Adrenal gland (tissue), 12 donors: ENCODE data around the gene ECT2L. TPM values are rescaled to one million over a fixed set of nuclear protein-coding genes. Genes with fewer than 3 reads are reported as not detected.

ENCODE experiments used
- DNase-seq, 7 donors: peaks; one replicate each; pipeline ENCODE4 v3.0.0-alpha.2; 2019 to 2020
- H3K27ac ChIP-seq, 5 donors: fragments of 200-600 bp; sonication (generic) in 4 of 5; 1 replicate in 3 of 5; 2 replicates in 2 of 5; pipeline versions ENCODE4 v1.5.1 to v1.8.0; 2016 to 2020; ENCODE audit warnings: mild to moderate bottlenecking in 1 of 5
- H3K27me3 ChIP-seq: fragments of 200-600 bp; 2 replicates; pipeline ENCODE4 v1.8.0; 2021
- H3K36me3 ChIP-seq, 2 donors: fragments of 200-600 bp; replicated peaks in 1 of 2; 1 replicate in 1 of 2; 2 replicates in 1 of 2; pipeline versions ENCODE4 v1.5.1 to v1.8.0; 2018 to 2022
- H3K4me1 ChIP-seq, 2 donors: fragments of 200-600 bp; replicated peaks in 1 of 2; 1 replicate in 1 of 2; 2 replicates in 1 of 2; pipeline versions ENCODE4 v1.5.1 to v1.8.0; 2018 to 2021
- H3K4me3 ChIP-seq, 4 donors: fragments of 200-600 bp; sonication (generic) in 3 of 4; one replicate each; pipeline ENCODE4 v1.5.1; 2016 to 2018
- H3K9me3 ChIP-seq, 3 donors: fragments of 200-600 bp; sonication (generic) in 1 of 3; replicated peaks in 1 of 3; 1 replicate in 2 of 3; 2 replicates in 1 of 3; pipeline versions ENCODE4 v1.5.1 to v1.8.0; 2016 to 2021
- CTCF ChIP-seq, 6 experiments: fragments of 450-650 bp in 4 of 6; fragments of 200-600 bp in 2 of 6; sonication (generic) in 1 of 6; IDR thresholded peaks; 1 replicate in 5 of 6; 2 replicates in 1 of 6; pipeline versions ENCODE4 v1.5.1 to v1.8.0; 2016 to 2021; ENCODE audit warnings: antibody characterized with exemption in 6 of 6, mild to moderate bottlenecking in 2 of 6, moderate library complexity in 1 of 6
- POLR2A ChIP-seq, 2 donors: fragments of 450-650 bp; IDR thresholded peaks; one replicate each; pipeline ENCODE4 v1.6.1; 2017; ENCODE audit warnings: antibody characterized with exemption in 2 of 2, mild to moderate bottlenecking in 2 of 2, moderate library complexity in 1 of 2
- WGBS, 4 donors: extraction: QIAGEN DNeasy Blood & Tissue Kit in 2 of 4; methylation state at CpG; one replicate each; pipeline versions ENCODE4 v1.1.5 to v1.1.7; 2013 to 2017; 5-methylcytosine and 5-hydroxymethylcytosine counted together
- intact Hi-C, 2 donors: fragments of 100-400 bp; cut with DNase I; formaldehyde crosslinking; loops; one replicate each; pipeline versions ENCODE4 v1.14.1 to v1.15.0; 2022 to 2023
- polyA plus RNA-seq, 3 donors: library from polyadenylated mRNA; stranded (reverse); fragments of 200-250 nt in 2 of 3; fragments of 350-450 nt in 1 of 3; fragmentation: Illumina TruSeq in 1 of 3; extraction: RNeasy Lipid Tissue Mini Kit (QIAGEN cat#74804) in 1 of 3; gene quantifications; one replicate each; pipeline ENCODE4 v1.2.3, GENCODE V29; 2013 to 2014
- total RNA-seq, 9 donors: library from RNA; depleted of rRNA in 4 of 9; stranded (reverse); fragments of >200 nt in 4 of 9; fragments of 120-200 nt in 1 of 9; fragmentation: NEBNext Ultra II Directional in 1 of 9; extraction: Animal tissue kit (Norgen Biotek cat#: 25700) in 1 of 9; gene quantifications; one replicate each; pipeline versions ENCODE4 v1.1.0 to v1.2.4, GENCODE V29; 2013 to 2023
- donor health status: healthy with polysubstance abuse.
- donor health status: Bipolar disorder and iron deficiency.
- donor health status: DM: yes; HTN: yes; CAD: no.
- donor health status: DM: no; HTN: no; CAD: no.
- donor health status: DM: no; HTN: no; CAD: no.
- donor health status: DM: yes; HTN: yes; CAD: no.

The ECT2L gene
- total and polyA plus RNA-seq, 12 donors = 0.06 to 1.3 (median 0.20) TPM; not detected in 4

- DNase-seq = no peak
- intact Hi-C loops = no loop called here
- H3K36me3 ChIP-seq = peaks cover 0 to 63% of the 10 kb centered on the region in 2 donors
These were observed 116.4 kb downstream of the ECT2L start for GRCh38 chr6:138912308-138912707.

GRCh38 chr6:138914701-138915100, 118.8 kb downstream of the ECT2L start:
- H3K4me3 ChIP-seq = no peak overlapping the region
- no peak for TF ChIP-seq POLR2A (IDR thresholded peaks at IDR 0.05)
- no peak for TF ChIP-seq CTCF (IDR thresholded peaks at IDR 0.05)
- 86 to 97% (median 94%) methylated on average over 1 of the region's 1 CpG for WGBS, 4 donors
- H3K27ac ChIP-seq = no peak overlapping the region
- H3K36me3 ChIP-seq = peaks cover 0 to 45% of the 10 kb centered on the region in 2 donors
- no peaks in the 10 kb centered on the region for H3K4me1 ChIP-seq
- DNase-seq = no peak
- no peaks in the 10 kb centered on the region for H3K27me3 ChIP-seq
- intact Hi-C loops = no loop called here
- H3K9me3 ChIP-seq = no peaks in the 10 kb centered on the region

More at GRCh38 chr6:138912308-138912707, 116.4 kb downstream of the ECT2L start:
- H3K4me3 ChIP-seq = no peak overlapping the region
- H3K9me3 ChIP-seq = no peaks in the 10 kb centered on the region
- no peak overlapping the region for H3K27ac ChIP-seq
- H3K27me3 ChIP-seq = no peaks in the 10 kb centered on the region
- WGBS, 4 donors = 81 to 97% (median 85%) methylated on average over 3 of the region's 3 CpGs
- no peaks in the 10 kb centered on the region for H3K4me1 ChIP-seq
- TF ChIP-seq POLR2A (IDR thresholded peaks at IDR 0.05) (no peak), CTCF (IDR thresholded peaks at IDR 0.05) (no peak)

GRCh38 chr6:138920906-138921305, 125.0 kb downstream of the ECT2L start:
- Histone ChIP-seq H3K9me3 (no peaks in the 10 kb centered on the region), H3K27me3 (no peaks in the 10 kb centered on the region), H3K4me1 (no peaks in the 10 kb centered on the region), H3K4me3 (no peak overlapping the region), H3K36me3 (peaks cover 0 to 17% of the 10 kb centered on the region in 2 donors), H3K27ac (no peak overlapping the region)
- intact Hi-C loops = no loop called here
- 84 to 93% (median 90%) methylated on average over 3 of the region's 3 CpGs for WGBS, 4 donors
- no peak for TF ChIP-seq CTCF (IDR thresholded peaks at IDR 0.05)
- no peak for TF ChIP-seq POLR2A (IDR thresholded peaks at IDR 0.05)
- no peak for DNase-seq

GRCh38 chr6:138923561-138923960, 127.7 kb downstream of the ECT2L start:
- peaks cover 0 to 10% of the 10 kb centered on the region in 2 donors for H3K36me3 ChIP-seq
- intact Hi-C loops = no loop called here
- DNase-seq = no peak
- H3K27ac ChIP-seq = no peak overlapping the region
- no peak overlapping the region for H3K4me3 ChIP-seq
- no peaks in the 10 kb centered on the region for H3K27me3 ChIP-seq
- H3K9me3 ChIP-seq = no peaks in the 10 kb centered on the region
- no peaks in the 10 kb centered on the region for H3K4me1 ChIP-seq
- TF ChIP-seq CTCF (IDR thresholded peaks at IDR 0.05) = no peak
- TF ChIP-seq POLR2A (IDR thresholded peaks at IDR 0.05) = no peak
